COLO668 (cell line): ENCODE measurements around the gene CXXC4.

Experiments
- DNase-seq: peaks from one replicate; lab custom pipeline; 2025; ENCODE audit not compliant: unreplicated experiment; lab: John Stamatoyannopoulos, UW

CXXC4 gene

GRCh38 chr4:104490096-104490769 is 4.5 kb downstream of the CXXC4 start:
- DNase-seq, result peak; percentile 53

- DNase-seq, result no peak
Observed at GRCh38 chr4:104489731-104490095, 5.0 kb downstream of the CXXC4 start.

- no peak for DNase-seq
Observed at GRCh38 chr4:104488151-104488550, 6.5 kb downstream of the CXXC4 start.

GRCh38 chr4:104486716-104487504 is 7.8 kb downstream of the CXXC4 start:
- DNase-seq, result peak; percentile 13

- DNase-seq, result peak; percentile 24
Observed at GRCh38 chr4:104475652-104476051, 19.0 kb downstream of the CXXC4 start.

GRCh38 chr4:104472766-104473165 is 21.9 kb downstream of the CXXC4 start:
- no peak for DNase-seq

- DNase-seq, result no peak
Observed at GRCh38 chr4:104470770-104471169, 23.9 kb downstream of the CXXC4 start.

GRCh38 chr4:104469794-104470193 is 24.9 kb downstream of the CXXC4 start:
- no peak for DNase-seq

- DNase-seq, result no peak
Observed at GRCh38 chr4:104465619-104466018, 29.1 kb downstream of the CXXC4 start.

- DNase-seq, result no peak
Observed at GRCh38 chr4:104465201-104465600, 29.5 kb downstream of the CXXC4 start.

GRCh38 chr4:104462641-104463040 is 32.1 kb downstream of the CXXC4 start:
- no peak for DNase-seq

- DNase-seq, result no peak
Observed at GRCh38 chr4:104457308-104457981, 37.2 kb downstream of the CXXC4 start.

GRCh38 chr4:104451573-104451972 is 43.1 kb downstream of the CXXC4 start:
- no peak for DNase-seq

- no peak for DNase-seq
Observed at GRCh38 chr4:104449537-104449936, 45.2 kb downstream of the CXXC4 start.

- DNase-seq, result no peak
Observed at GRCh38 chr4:104447294-104447693, 47.4 kb downstream of the CXXC4 start.

GRCh38 chr4:104446431-104447278 is 48.0 kb downstream of the CXXC4 start:
- no peak for DNase-seq

- DNase-seq, result no peak
Observed at GRCh38 chr4:104444685-104445084, 50.0 kb downstream of the CXXC4 start.

GRCh38 chr4:104436542-104436941 is 58.2 kb downstream of the CXXC4 start:
- DNase-seq, result no peak

GRCh38 chr4:104429150-104429741 is 65.4 kb downstream of the CXXC4 start:
- no peak for DNase-seq

- DNase-seq, result no peak
Observed at GRCh38 chr4:104425948-104426347, 68.7 kb downstream of the CXXC4 start.

- no peak for DNase-seq
Observed at GRCh38 chr4:104424989-104425388, 69.7 kb downstream of the CXXC4 start.
